Body of pancreas (tissue), 4 donors: ENCODE measurements around the gene ZNF622. TPM values are rescaled to one million over a fixed set of nuclear protein-coding genes. Genes with fewer than 3 reads are reported as not detected.

Source experiments
- ATAC-seq: fragments of 150-250 bp; one replicate; pipeline ENCODE4 v1.9.1; 2016
- DNase-seq, 4 donors: peaks; one replicate each; pipeline ENCODE4 v3.0.0-alpha.2; 2019
- H3K27ac ChIP-seq, 4 donors: fragments of 200-600 bp; sonication (generic); 1 replicate in 3 of 4; 2 replicates in 1 of 4; pipeline versions ENCODE4 v1.5.1 to v1.6.1; 2016 to 2019; ENCODE audit warnings: mild to moderate bottlenecking in 1 of 4, mixed read lengths in 1 of 4, moderate library complexity in 1 of 4
- H3K27me3 ChIP-seq, 2 donors: fragments of 200-600 bp; sonication (generic); one replicate each; pipeline ENCODE4 v1.6.0; 2016; ENCODE audit warnings: mild to moderate bottlenecking in 1 of 2
- H3K36me3 ChIP-seq, 2 donors: fragments of 200-600 bp; sonication (generic); replicated peaks in 1 of 2; 2 replicates each; pipeline ENCODE4 v1.5.1; 2016; ENCODE audit warnings: low read depth in 2 of 2; ENCODE audit not compliant: insufficient read depth in 1 of 2
- H3K4me1 ChIP-seq: fragments of 200-600 bp; sonication (generic); one replicate; pipeline ENCODE4 v1.6.0; 2016
- H3K4me3 ChIP-seq, 2 donors: fragments of 200-600 bp; sonication (generic); 1 replicate in 1 of 2; 2 replicates in 1 of 2; pipeline ENCODE4 v1.5.1; 2016 to 2019
- H3K9me3 ChIP-seq, 3 donors: fragments of 200-600 bp; sonication (generic); 1 replicate in 2 of 3; 2 replicates in 1 of 3; pipeline ENCODE4 v1.5.1; 2016
- POLR2A ChIP-seq, 3 donors: fragments of 450-650 bp; IDR thresholded peaks; one replicate each; pipeline ENCODE4 v1.6.1; 2016; ENCODE audit warnings: antibody characterized with exemption in 3 of 3, mild to moderate bottlenecking in 2 of 3
- WGBS, 2 donors: methylation state at CpG; one replicate each; pipeline ENCODE4 v1.1.5; 2017; 5-methylcytosine and 5-hydroxymethylcytosine counted together
- intact Hi-C: fragments of 100-400 bp; cut with DNase I; formaldehyde crosslinking; loops from one replicate; pipeline ENCODE4 v1.15.1; 2023
- total RNA-seq, 2 donors: library from RNA; depleted of rRNA; stranded (reverse); fragments of >200 nt; gene quantifications; one replicate each; pipeline ENCODE4 v1.1.0, GENCODE V29; 2016
- TF ChIP-seq, protein P1 (sequence below), 7 experiments: fragments of 450-650 bp in 4 of 7; fragments of 200-600 bp in 3 of 7; sonication (generic) in 3 of 7; IDR thresholded peaks; one replicate each; pipeline ENCODE4 v1.5.1; 2016 to 2019; ENCODE audit warnings: antibody characterized with exemption in 7 of 7

Gene ZNF622
- total RNA-seq, 2 donors from 2014 or later, result 28.0 to 45.1 TPM

DNA sequence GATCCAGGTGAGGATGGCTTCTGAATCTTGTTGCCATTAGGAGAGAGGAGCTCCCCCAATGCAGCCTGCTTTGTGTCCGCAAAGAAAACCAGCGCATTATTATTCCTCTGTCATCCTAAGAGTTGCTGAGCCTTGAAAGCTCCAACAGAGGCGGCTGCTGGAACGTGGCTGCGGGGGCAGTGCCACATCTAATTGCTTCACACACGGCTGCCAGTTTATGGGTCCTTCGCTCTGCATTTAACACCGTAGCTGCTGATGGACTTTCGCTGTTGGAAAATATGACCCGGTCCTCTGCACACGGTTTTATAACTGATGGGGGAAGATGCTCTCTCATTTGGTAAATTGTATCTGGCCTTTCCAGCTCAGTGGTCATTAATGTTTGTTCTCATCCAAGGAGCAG lies 38.0 kb downstream of the ZNF622 start:
- no peak for ATAC-seq
- WGBS, 2 donors, result 53 to 58% methylated on average over 11 of the region's 11 CpGs
- Histone ChIP-seq H3K36me3 (no peaks in the 10 kb centered on the region), H3K27ac (no peak overlapping the region), H3K4me3 (no peak overlapping the region), H3K27me3 (no peaks in the 10 kb centered on the region), H3K9me3 (no peaks in the 10 kb centered on the region), H3K4me1 (no peaks in the 10 kb centered on the region)
- DNase-seq, result no peak
- TF ChIP-seq, protein P1, sequence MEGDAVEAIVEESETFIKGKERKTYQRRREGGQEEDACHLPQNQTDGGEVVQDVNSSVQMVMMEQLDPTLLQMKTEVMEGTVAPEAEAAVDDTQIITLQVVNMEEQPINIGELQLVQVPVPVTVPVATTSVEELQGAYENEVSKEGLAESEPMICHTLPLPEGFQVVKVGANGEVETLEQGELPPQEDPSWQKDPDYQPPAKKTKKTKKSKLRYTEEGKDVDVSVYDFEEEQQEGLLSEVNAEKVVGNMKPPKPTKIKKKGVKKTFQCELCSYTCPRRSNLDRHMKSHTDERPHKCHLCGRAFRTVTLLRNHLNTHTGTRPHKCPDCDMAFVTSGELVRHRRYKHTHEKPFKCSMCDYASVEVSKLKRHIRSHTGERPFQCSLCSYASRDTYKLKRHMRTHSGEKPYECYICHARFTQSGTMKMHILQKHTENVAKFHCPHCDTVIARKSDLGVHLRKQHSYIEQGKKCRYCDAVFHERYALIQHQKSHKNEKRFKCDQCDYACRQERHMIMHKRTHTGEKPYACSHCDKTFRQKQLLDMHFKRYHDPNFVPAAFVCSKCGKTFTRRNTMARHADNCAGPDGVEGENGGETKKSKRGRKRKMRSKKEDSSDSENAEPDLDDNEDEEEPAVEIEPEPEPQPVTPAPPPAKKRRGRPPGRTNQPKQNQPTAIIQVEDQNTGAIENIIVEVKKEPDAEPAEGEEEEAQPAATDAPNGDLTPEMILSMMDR (IDR thresholded peaks at IDR 0.05), result no peak
- TF ChIP-seq POLR2A (IDR thresholded peaks at IDR 0.05), result no peak
- intact Hi-C loops, result no loop called here

DNA sequence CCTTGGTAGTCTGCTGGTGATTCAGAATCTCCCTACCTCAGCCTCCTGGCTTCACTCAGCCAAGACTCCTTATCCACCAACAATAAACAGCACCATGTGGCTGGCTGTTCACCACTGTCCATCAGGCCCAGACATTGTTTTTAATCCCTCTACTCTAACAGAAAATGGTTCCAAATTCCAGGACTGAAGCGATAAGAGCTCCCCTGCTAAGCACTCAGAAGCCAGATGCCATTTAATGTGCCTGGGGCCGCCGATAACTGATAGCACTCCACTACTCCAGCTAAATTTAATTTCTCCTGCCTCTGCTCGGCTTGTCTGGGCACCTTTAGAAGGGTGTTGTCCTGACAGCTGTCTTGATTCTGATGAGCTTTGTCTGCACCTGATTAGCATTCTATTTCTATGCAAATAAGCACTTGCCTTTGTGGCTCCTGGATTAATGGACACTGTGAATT lies 47.1 kb downstream of the ZNF622 start:
- H3K9me3 ChIP-seq, result no peaks in the 10 kb centered on the region
- WGBS, 2 donors, result 21 to 28% methylated on average over 4 of the region's 4 CpGs
- peak; percentile 53 to 80 (median 70) for DNase-seq
- H3K4me3 ChIP-seq, result no peak overlapping the region
- peak; percentile 94 for ATAC-seq
- H3K36me3 ChIP-seq, result no peaks in the 10 kb centered on the region
- intact Hi-C loops, result no loop called here
- TF ChIP-seq, protein P1 (IDR thresholded peaks at IDR 0.05), result no peak
- TF ChIP-seq POLR2A (IDR thresholded peaks at IDR 0.05), result no peak
- peak overlapping the region; percentile 49 to 79 (median 60) for H3K27ac ChIP-seq
- H3K27me3 ChIP-seq, result no peaks in the 10 kb centered on the region
- H3K4me1 ChIP-seq, result peaks cover 33% of the 10 kb centered on the region

DNA sequence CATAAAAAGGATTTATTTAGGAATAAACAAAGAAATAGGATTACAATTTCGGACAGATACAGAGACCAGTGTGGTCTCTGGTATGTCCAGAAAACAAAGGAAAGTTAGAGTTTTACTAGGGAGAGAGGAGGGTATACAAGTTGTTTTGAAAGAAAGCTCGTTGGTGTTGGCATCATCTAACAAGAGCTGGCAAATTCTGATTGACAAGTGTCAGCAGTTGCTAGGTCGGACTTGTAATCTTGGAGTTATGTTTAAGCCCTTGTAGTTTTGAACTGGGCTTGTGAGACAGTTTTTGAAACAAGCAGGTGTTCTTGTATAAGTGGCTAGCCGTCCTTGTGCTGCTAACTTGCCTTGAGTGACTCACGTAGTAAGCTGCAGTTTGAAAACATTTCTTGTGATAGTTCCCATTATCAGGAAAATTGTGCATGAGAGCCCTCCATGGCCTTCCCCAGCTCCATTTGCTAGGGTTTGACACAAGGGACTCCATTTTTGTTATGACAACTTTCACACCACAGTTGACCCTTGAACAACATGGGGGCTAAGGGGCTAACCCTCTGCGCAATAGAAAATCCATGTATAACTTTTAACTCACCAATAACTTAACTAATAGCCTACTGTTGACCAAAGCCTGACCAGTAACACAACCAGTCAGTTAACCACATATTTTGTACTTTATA lies 48.1 kb downstream of the ZNF622 start:
- intact Hi-C loops, result no loop called here
- Histone ChIP-seq H3K4me3 (no peak overlapping the region), H3K27me3 (no peaks in the 10 kb centered on the region), H3K36me3 (no peaks in the 10 kb centered on the region), H3K27ac (peak overlapping the region in 3 of 4 donors; percentile 49 to 79 (median 63)), H3K9me3 (no peaks in the 10 kb centered on the region), H3K4me1 (peaks cover 33% of the 10 kb centered on the region)
- 38 to 53% methylated on average over 6 of the region's 6 CpGs for WGBS, 2 donors
- DNase-seq, result peak; percentile 19 to 69 (median 59)
- no peak for TF ChIP-seq POLR2A (IDR thresholded peaks at IDR 0.05)
- TF ChIP-seq, protein P1 (IDR thresholded peaks at IDR 0.05), result no peak
- ATAC-seq, result peak; percentile 84

DNA sequence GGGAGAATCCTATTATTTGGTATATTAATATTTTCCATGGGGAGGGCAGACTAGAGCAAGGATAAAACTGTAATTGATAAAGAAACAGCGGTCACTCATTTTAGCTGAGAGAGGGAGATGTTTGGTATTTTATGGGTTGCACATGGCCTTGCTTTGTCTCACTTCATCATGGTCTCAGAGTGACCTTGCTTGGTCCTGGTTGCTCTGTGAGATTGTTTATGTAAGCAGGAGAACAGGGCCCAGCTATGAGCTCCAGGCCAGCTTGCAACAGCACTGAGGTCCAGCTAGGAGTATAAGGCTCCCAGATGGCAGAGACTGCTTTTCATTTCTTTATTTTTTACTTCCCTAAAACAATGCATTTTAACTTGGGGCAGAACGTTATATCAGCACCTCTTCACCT lies 50.7 kb downstream of the ZNF622 start:
- Histone ChIP-seq H3K27ac (no peak overlapping the region), H3K9me3 (no peaks in the 10 kb centered on the region), H3K4me1 (peaks cover 41% of the 10 kb centered on the region), H3K27me3 (no peaks in the 10 kb centered on the region), H3K4me3 (no peak overlapping the region), H3K36me3 (no peaks in the 10 kb centered on the region)
- ATAC-seq (no peak), DNase-seq (peak in 2 of 4 donors; percentile 13 to 24)
- intact Hi-C loops, result no loop called here
- TF ChIP-seq, protein P1 (IDR thresholded peaks at IDR 0.05), result no peak
- TF ChIP-seq POLR2A (IDR thresholded peaks at IDR 0.05), result no peak
- WGBS, 2 donors, result 70 to 75% methylated on average over 2 of the region's 2 CpGs
